HepG2 (cell line): ENCODE data around the gene CAMSAP2. TPM values are rescaled to one million over a fixed set of nuclear protein-coding genes. Genes with fewer than 3 reads are reported as not detected.

ENCODE experiments used
- ATAC-seq: fragments of 200-7000 bp; cut with Tn5 transposase; 3 replicates; pipeline ENCODE4 v1.9.1; 2020; ENCODE audit warnings: mild to moderate bottlenecking, moderate library complexity
- BruUV-seq: library from RNA; stranded (reverse); fragments of 400-500 nt; replicated peaks from 2 replicates; lab custom pipeline; 2021; lab: Mats Ljungman, UMichigan
- CTCF ChIA-PET: fragments of 300-600 bp; formaldehyde crosslinking; extraction: SDS; loops from one replicate; lab custom pipeline; 2021; ENCODE audit warnings: low total read pairs, inconsistent platforms, low intra/inter-chr PET ratio; lab: Yijun Ruan, JAX
- POLR2A ChIA-PET: fragments of 350-600 bp; sonication (Branson Sonifier 250); formaldehyde crosslinking; loops from one replicate; lab custom pipeline; 2020; ENCODE audit warnings: antibody characterized with exemption, inconsistent platforms; lab: Yijun Ruan, JAX
- DNase-seq: peaks from one replicate; pipeline ENCODE4 v3.0.0-alpha.2; 2015; ENCODE audit warnings: low spot score
- FAIRE-seq: peaks from 3 replicates; lab custom pipeline; 2011; peaks lifted over from hg19 to GRCh38; lab: Jason Lieb, UNC
- H2AFZ ChIP-seq: one replicate; pipeline ENCODE4 v1.6.1; 2011; ENCODE audit warnings: low read length, inconsistent platforms
- H3K27ac ChIP-seq: fragments of 300-600 bp; 3 replicates; pipeline ENCODE4 v1.8.0; 2011; ENCODE audit warnings: mixed run types, mild to moderate bottlenecking, mixed read lengths, low read length, inconsistent platforms; ENCODE audit not compliant: insufficient read depth; ENCODE audit errors: extremely low read length
- H3K27me3 ChIP-seq, 2 experiments: fragments of 200-600 bp in 1 of 2; 2 replicates in 1 of 2; 3 replicates in 1 of 2; pipeline versions ENCODE4 v1.6.0 to v1.8.0; 2011; ENCODE audit warnings: low read length in 2 of 2, mild to moderate bottlenecking in 2 of 2, moderate library complexity in 2 of 2, inconsistent platforms in 1 of 2; ENCODE audit not compliant: insufficient read depth in 2 of 2, control insufficient read depth in 1 of 2
- H3K36me3 ChIP-seq, 2 experiments: fragments of 200-600 bp in 1 of 2; replicated peaks in 1 of 2; 2 replicates in 1 of 2; 3 replicates in 1 of 2; pipeline versions ENCODE4 v1.5.1 to v1.8.0; 2011; ENCODE audit warnings: low read length in 2 of 2, inconsistent platforms in 1 of 2; ENCODE audit not compliant: insufficient read depth in 2 of 2, control insufficient read depth in 1 of 2
- H3K4me1 ChIP-seq: 2 replicates; pipeline ENCODE4 v1.5.1; 2012; ENCODE audit warnings: low read length, inconsistent platforms; ENCODE audit not compliant: insufficient read depth
- H3K4me2 ChIP-seq: 2 replicates; pipeline ENCODE4 v1.6.0; 2011; ENCODE audit warnings: low read depth, low read length, inconsistent platforms
- H3K4me3 ChIP-seq, 3 experiments: fragments of 200-600 bp in 1 of 3; sonication (generic), shearing (Covaris generic) in 1 of 3; replicated peaks in 1 of 3; 2 replicates each; pipeline ENCODE4 v1.5.1; 2011 to 2016; ENCODE audit warnings: low read length in 3 of 3, inconsistent platforms in 2 of 3, low read depth in 2 of 3, mild to moderate bottlenecking in 2 of 3, control low read depth in 1 of 3, mixed read lengths in 1 of 3; ENCODE audit not compliant: insufficient read depth in 1 of 3
- H3K79me2 ChIP-seq: one replicate; pipeline ENCODE4 v1.6.1; 2011; ENCODE audit warnings: low read length, inconsistent platforms; ENCODE audit not compliant: insufficient read depth
- H3K9ac ChIP-seq: 2 replicates; pipeline ENCODE4 v1.6.0; 2011; ENCODE audit warnings: mild to moderate bottlenecking, low read depth, low read length, inconsistent platforms; ENCODE audit not compliant: insufficient read depth
- H3K9me3 ChIP-seq: 2 replicates; pipeline ENCODE4 v1.5.1; 2012; ENCODE audit warnings: mild to moderate bottlenecking, low read length
- H4K20me1 ChIP-seq: 2 replicates; pipeline ENCODE4 v1.6.0; 2011; ENCODE audit warnings: inconsistent platforms, mild to moderate bottlenecking, low read length, moderate library complexity; ENCODE audit not compliant: insufficient read depth
- FOXO1 ChIP-seq: sonication (generic); formaldehyde crosslinking; IDR thresholded peaks from 2 replicates; pipeline ENCODE4 v1.4.0; 2020; ENCODE audit warnings: missing genetic modification reagents
- HNF4A ChIP-seq: sonication (generic); formaldehyde crosslinking; IDR thresholded peaks from 2 replicates; pipeline ENCODE4 v1.4.0; 2020; ENCODE audit warnings: missing genetic modification reagents
- KDM5B ChIP-seq: sonication (generic); formaldehyde crosslinking; IDR thresholded peaks from 2 replicates; pipeline ENCODE4 v1.4.0; 2020; ENCODE audit warnings: missing genetic modification reagents, mild to moderate bottlenecking, borderline replicate concordance
- NFIB ChIP-seq: sonication (generic); formaldehyde crosslinking; IDR thresholded peaks from 2 replicates; pipeline ENCODE4 v1.9.0; 2021; ENCODE audit warnings: missing genetic modification reagents, mild to moderate bottlenecking, borderline replicate concordance
- RBFOX2 ChIP-seq: fragments of 200-400 bp; formaldehyde crosslinking; IDR thresholded peaks from 2 replicates; pipeline ENCODE4 v1.6.1; 2017; ENCODE audit warnings: low read depth, mild to moderate bottlenecking, low read length
- TOE1 ChIP-seq: sonication (generic); formaldehyde crosslinking; IDR thresholded peaks from 2 replicates; pipeline ENCODE4 v1.4.0; 2020; ENCODE audit warnings: mild to moderate bottlenecking, missing genetic modification reagents
- ZNF343 ChIP-seq: sonication (generic); formaldehyde crosslinking; IDR thresholded peaks from 2 replicates; pipeline ENCODE4 v1.4.0; 2020; ENCODE audit warnings: mild to moderate bottlenecking, missing genetic modification reagents
- ZNF354B ChIP-seq: sonication (generic); formaldehyde crosslinking; IDR thresholded peaks from 2 replicates; pipeline ENCODE4 v1.8.0; 2022; ENCODE audit warnings: mild to moderate bottlenecking, missing genetic modification reagents
- ZNF672 ChIP-seq: sonication (generic); formaldehyde crosslinking; IDR thresholded peaks from 2 replicates; pipeline ENCODE4 v1.8.1; 2022; ENCODE audit warnings: missing genetic modification reagents
- ZSCAN29 ChIP-seq: sonication (generic); formaldehyde crosslinking; conservative IDR thresholded peaks from 2 replicates; pipeline ENCODE4 v1.4.0; 2020; ENCODE audit warnings: mild to moderate bottlenecking, missing genetic modification reagents
- WGBS: methylation state at CpG from one replicate; pipeline ENCODE4 v1.1.6; 2017; ENCODE audit warnings: low lambda C conversion rate; 5-methylcytosine and 5-hydroxymethylcytosine counted together
- in situ Hi-C: cut with HindIII; loops from 2 replicates; pipeline ENCODE4 v1.10.0; 2017; ENCODE audit warnings: low pct_unique_long_range_greater_than_20kb; ENCODE audit not compliant: extremely low pct_ligation_motif_present
- intact Hi-C: fragments of 100-400 bp; cut with micrococcal nuclease; formaldehyde crosslinking; loops from one replicate; pipeline ENCODE4 v1.10.0; 2022; ENCODE audit not compliant: unreplicated experiment
- polyA plus RNA-seq, 8 experiments: library from polyadenylated mRNA; depleted of rRNA in 3 of 8; stranded (reverse) in 7 of 8; unstranded in 1 of 8; fragments of >200 nt; fragmentation: Illumina TruSeq in 4 of 8; extraction: Trizol in 4 of 8; gene quantifications; 2 replicates each; pipeline versions ENCODE4 v1.2.1 to v1.2.3, GENCODE V29; 2011 to 2016; ENCODE audit warnings: low read depth in 4 of 8, missing spikeins in 1 of 8, mixed read lengths in 1 of 8; ENCODE audit not compliant: insufficient read depth in 1 of 8
- total RNA-seq, 5 experiments: library from RNA; depleted of rRNA; stranded (reverse); fragments of >200 nt; fragmentation: Illumina TruSeq; extraction: Trizol; gene quantifications; 2 replicates each; pipeline ENCODE4 v1.2.3, GENCODE V29; 2016; ENCODE audit warnings: low read depth in 1 of 5
- TF ChIP-seq, protein P1 (sequence below): sonication (generic); formaldehyde crosslinking; IDR thresholded peaks from 2 replicates; pipeline ENCODE4 v1.8.0; 2022; ENCODE audit warnings: missing genetic modification reagents, mild to moderate bottlenecking, inconsistent platforms, borderline replicate concordance
- TF ChIP-seq, protein P2 (sequence below): sonication (generic); formaldehyde crosslinking; IDR thresholded peaks from 2 replicates; pipeline ENCODE4 v1.4.0; 2020; ENCODE audit warnings: missing genetic modification reagents, borderline replicate concordance
- TF ChIP-seq, protein P3 (sequence below): IDR thresholded peaks from 2 replicates; pipeline ENCODE4 v1.6.1; 2016; ENCODE audit warnings: mild to moderate bottlenecking, missing biosample characterization, missing genetic modification reagents

Gene CAMSAP2
- total and polyA plus RNA-seq, 2 of the 13 experiments (the other 11 are each of a cell fraction or from before 2014, with no cell fraction given): 3.4 to 8.2 TPM

DNA sequence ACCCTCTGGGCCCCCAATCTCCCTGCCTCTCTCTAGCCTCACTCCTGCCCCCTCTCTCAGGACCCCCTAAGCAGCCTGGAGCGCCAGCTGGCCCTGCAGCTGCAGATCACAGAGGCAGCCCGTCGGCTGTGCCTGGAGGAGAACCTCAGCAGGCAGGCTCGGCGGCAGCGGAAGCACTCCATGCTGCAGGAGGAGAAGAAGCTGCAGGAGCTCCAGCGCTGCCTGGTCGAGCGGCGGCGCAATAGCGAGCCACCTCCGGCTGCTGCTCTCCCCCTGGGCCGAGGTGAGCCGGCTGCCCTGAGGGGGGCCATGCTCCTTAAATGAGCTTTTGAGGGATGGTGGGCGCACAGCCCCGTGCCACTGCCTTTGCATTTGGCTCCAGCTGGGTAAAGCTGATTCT, 162.2 kb downstream of the CAMSAP2 start:
- Histone ChIP-seq H3K4me1 (peaks cover 63% of the 10 kb centered on the region), H3K79me2 (peaks cover 5% of the 10 kb centered on the region), H3K9me3 (no peaks in the 10 kb centered on the region), H3K4me3 (no peak overlapping the region), H3K27ac (no peak overlapping the region), H3K4me2 (no peak overlapping the region), H3K27me3 (no peaks in the 10 kb centered on the region), H4K20me1 (no peaks in the 10 kb centered on the region), H3K36me3 (peaks cover 6 to 27% of the 10 kb centered on the region in 2 experiments), H3K9ac (no peak overlapping the region), H2AFZ (no peak overlapping the region)
- FAIRE-seq: no peak
- ATAC-seq: no peak
- WGBS: 87% methylated on average over 3 of the region's 17 CpGs
- peak; percentile 27; the same call in 1 of the 2 replicates for TF ChIP-seq RBFOX2
- no peak for TF ChIP-seq NFIB (CRISPR knock-in tag)
- no peak for TF ChIP-seq ZNF343 (CRISPR knock-in tag)
- no peak for DNase-seq
- intact Hi-C loops (no loop called here), in situ Hi-C loops (no loop called here)
- no TSS peak for BruUV-seq
- ChIA-PET CTCF (no interaction called here), POLR2A (interaction anchor here (2.3 kb wide), 1 partner anchor 16 kb away, joined by 9 read pairs; no protein-coding TSS in a partner anchor)

DNA sequence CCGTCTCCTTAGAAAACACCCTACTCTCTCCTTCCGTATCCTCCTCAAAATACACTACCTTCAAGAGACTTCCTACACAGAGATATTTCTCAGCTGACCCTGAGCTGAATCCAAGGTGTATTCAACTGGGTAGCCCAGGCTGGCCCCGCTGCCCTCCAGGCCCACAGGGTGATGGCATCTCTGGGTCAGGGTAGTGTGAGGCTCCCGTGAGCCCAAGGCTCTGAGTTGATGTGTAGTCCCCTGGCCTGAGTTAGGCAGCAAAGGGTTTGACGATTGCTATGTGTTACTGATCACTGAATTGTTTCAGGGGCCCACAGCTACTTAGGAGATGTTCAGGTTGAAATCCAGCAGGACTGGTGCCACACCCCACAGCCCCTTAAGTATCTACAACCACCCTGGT, 162.7 kb downstream of the CAMSAP2 start:
- CTCF ChIA-PET: no interaction called here
- FAIRE-seq: no peak
- TF ChIP-seq, protein P1, sequence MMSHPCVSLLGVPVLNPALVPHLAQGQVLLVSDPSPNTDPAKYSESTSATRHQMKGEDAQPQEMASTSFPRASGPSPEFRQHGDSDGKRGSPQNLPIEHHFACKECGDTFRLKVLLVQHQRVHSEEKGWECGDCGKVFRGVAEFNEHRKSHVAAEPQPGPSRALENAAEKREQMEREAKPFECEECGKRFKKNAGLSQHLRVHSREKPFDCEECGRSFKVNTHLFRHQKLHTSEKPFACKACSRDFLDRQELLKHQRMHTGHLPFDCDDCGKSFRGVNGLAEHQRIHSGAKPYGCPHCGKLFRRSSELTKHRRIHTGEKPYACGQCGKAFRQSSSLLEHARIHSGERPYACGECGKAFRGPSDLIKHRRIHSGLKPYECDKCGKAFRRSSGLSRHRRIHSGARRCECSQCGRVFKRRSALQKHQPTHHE (CRISPR knock-in tag): no peak
- no peak for TF ChIP-seq ZNF354B (CRISPR knock-in tag)
- TF ChIP-seq, protein P2, sequence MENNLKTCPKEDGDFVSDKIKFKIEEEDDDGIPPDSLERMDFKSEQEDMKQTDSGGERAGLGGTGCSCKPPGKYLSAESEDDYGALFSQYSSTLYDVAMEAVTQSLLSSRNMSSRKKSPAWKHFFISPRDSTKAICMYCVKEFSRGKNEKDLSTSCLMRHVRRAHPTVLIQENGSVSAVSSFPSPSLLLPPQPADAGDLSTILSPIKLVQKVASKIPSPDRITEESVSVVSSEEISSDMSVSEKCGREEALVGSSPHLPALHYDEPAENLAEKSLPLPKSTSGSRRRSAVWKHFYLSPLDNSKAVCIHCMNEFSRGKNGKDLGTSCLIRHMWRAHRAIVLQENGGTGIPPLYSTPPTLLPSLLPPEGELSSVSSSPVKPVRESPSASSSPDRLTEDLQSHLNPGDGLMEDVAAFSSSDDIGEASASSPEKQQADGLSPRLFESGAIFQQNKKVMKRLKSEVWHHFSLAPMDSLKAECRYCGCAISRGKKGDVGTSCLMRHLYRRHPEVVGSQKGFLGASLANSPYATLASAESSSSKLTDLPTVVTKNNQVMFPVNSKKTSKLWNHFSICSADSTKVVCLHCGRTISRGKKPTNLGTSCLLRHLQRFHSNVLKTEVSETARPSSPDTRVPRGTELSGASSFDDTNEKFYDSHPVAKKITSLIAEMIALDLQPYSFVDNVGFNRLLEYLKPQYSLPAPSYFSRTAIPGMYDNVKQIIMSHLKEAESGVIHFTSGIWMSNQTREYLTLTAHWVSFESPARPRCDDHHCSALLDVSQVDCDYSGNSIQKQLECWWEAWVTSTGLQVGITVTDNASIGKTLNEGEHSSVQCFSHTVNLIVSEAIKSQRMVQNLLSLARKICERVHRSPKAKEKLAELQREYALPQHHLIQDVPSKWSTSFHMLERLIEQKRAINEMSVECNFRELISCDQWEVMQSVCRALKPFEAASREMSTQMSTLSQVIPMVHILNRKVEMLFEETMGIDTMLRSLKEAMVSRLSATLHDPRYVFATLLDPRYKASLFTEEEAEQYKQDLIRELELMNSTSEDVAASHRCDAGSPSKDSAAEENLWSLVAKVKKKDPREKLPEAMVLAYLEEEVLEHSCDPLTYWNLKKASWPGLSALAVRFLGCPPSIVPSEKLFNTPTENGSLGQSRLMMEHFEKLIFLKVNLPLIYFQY (CRISPR knock-in tag): no peak
- TF ChIP-seq ZSCAN29 (CRISPR knock-in tag): no peak
- TF ChIP-seq, protein P3, sequence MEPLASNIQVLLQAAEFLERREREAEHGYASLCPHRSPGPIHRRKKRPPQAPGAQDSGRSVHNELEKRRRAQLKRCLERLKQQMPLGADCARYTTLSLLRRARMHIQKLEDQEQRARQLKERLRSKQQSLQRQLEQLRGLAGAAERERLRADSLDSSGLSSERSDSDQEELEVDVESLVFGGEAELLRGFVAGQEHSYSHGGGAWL: no peak
- TF ChIP-seq FOXO1 (CRISPR knock-in tag): no peak
- no peak for TF ChIP-seq KDM5B (CRISPR knock-in tag)
- TF ChIP-seq HNF4A: no peak
- TF ChIP-seq TOE1 (CRISPR knock-in tag): no peak
- TF ChIP-seq ZNF672 (CRISPR knock-in tag): no peak

More for the DNA sequence above, 162.7 kb downstream of the CAMSAP2 start:
- ATAC-seq: no peak
- POLR2A ChIA-PET: interaction anchor here (1.0 to 2.3 kb wide), 3 partner anchors 11 to 16 kb away, joined by 5 to 9 read pairs (median 7); no protein-coding TSS in a partner anchor
- Histone ChIP-seq H3K27ac (no peak overlapping the region), H3K36me3 (peaks cover 6 to 27% of the 10 kb centered on the region in 2 experiments), H2AFZ (no peak overlapping the region), H3K4me2 (no peak overlapping the region), H3K9ac (no peak overlapping the region), H3K9me3 (no peaks in the 10 kb centered on the region), H3K4me1 (peaks cover 64% of the 10 kb centered on the region), H3K27me3 (no peaks in the 10 kb centered on the region), H4K20me1 (no peaks in the 10 kb centered on the region), H3K79me2 (peaks cover 5% of the 10 kb centered on the region), H3K4me3 (no peak overlapping the region)
- in situ Hi-C loops (no loop called here), intact Hi-C loops (no loop called here)
- no TSS peak for BruUV-seq
- WGBS: 96% methylated on average over 5 of the region's 5 CpGs
- no peak for DNase-seq
